A673 (cell line): Measurements from ENCODE around the gene CCDC149.

Experiments used
- EZH2 ChIP-seq: fragments of 200-600 bp; sonication (generic); IDR thresholded peaks from 2 replicates; pipeline ENCODE4 v1.6.1; 2017; ENCODE audit warnings: borderline replicate concordance, low read depth, mild to moderate bottlenecking, mixed read lengths, antibody characterized with exemption, low read length; ENCODE audit not compliant: poor library complexity, severe bottlenecking
- TF ChIP-seq, protein P1 (sequence below): fragments of 300-800, 200-600 bp; sonication (generic); conservative IDR thresholded peaks from 2 replicates; pipeline ENCODE4 v1.5.1; 2017; ENCODE audit warnings: low read depth, mild to moderate bottlenecking, antibody characterized with exemption, low read length, moderate library complexity, mixed read lengths

DNA sequence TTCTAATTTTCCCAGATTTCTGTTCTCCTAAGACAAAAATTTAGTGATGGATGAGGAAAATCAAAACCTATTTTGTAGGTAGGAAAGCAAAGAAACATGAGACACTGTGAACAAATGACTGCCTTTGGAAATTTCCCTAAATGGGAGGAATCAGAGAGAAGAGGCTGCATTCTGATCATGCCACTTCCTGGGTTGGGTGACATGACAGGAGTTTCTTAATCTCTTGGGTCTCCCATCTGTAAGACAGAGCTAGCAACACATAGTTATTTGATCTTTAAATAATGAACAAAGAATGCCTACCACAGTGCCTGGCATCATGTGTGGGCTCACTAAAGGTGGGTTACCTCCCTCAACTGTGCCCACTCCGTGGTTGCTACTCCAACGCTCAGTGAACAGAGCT, 57.1 kb downstream of the CCDC149 start:
- TF ChIP-seq, protein P1, sequence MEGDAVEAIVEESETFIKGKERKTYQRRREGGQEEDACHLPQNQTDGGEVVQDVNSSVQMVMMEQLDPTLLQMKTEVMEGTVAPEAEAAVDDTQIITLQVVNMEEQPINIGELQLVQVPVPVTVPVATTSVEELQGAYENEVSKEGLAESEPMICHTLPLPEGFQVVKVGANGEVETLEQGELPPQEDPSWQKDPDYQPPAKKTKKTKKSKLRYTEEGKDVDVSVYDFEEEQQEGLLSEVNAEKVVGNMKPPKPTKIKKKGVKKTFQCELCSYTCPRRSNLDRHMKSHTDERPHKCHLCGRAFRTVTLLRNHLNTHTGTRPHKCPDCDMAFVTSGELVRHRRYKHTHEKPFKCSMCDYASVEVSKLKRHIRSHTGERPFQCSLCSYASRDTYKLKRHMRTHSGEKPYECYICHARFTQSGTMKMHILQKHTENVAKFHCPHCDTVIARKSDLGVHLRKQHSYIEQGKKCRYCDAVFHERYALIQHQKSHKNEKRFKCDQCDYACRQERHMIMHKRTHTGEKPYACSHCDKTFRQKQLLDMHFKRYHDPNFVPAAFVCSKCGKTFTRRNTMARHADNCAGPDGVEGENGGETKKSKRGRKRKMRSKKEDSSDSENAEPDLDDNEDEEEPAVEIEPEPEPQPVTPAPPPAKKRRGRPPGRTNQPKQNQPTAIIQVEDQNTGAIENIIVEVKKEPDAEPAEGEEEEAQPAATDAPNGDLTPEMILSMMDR, result no peak
- TF ChIP-seq EZH2, result no peak
